Measurements from ENCODE around the gene BLACAT1. TPM values are rescaled to one million over a fixed set of nuclear protein-coding genes. Genes with fewer than 3 reads are reported as not detected.

BLACAT1 gene
- total RNA-seq, 1 experiment from 2014 or later: 0.31 TPM

DNA sequence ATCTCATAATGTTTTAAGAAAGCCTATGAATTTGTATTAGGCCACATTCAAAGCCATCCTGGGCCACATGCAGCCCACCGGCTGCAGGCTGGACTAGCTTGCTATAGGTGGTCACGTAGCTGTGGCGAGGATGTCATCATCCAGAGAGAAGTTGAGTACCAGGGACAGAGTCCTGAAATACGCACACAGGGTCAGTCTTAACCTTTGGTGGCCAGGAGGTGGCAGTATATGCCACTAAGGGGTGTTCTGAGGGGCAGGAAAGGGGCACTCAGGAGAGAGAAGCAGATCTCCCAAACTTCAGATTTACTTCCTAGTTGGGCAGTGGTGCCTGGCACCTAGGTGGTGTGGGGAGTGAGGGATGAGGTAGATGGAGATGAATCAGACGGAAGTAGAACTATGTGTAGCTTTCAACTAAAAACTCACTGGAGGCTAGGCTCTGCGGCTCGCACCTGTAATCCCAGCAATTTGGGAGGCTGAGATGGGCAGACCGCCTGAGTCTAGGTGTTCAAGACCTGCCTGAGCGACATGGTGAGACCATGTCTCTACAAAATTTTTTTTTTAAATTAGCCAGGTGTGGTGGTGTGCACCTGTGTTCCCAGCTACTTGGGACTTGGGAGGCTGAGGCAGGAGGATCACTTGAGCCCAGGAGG is 32.4 kb upstream of the BLACAT1 start:
- intact Hi-C loops (cut with micrococcal nuclease; ENCODE audit: unreplicated experiment): loop anchor here (1.0 kb wide), 1 partner anchor 36 kb away; no protein-coding TSS in a partner anchor
- Histone ChIP-seq H3K36me3 (ENCODE audit: control insufficient read depth, insufficient read depth, low read length) (no peaks in the 10 kb centered on the region), H3K4me1 (ENCODE audit: control insufficient read depth, insufficient read depth, low read length) (no peaks in the 10 kb centered on the region), H3K27me3 (ENCODE audit: control insufficient read depth, insufficient read depth, low read length) (no peaks in the 10 kb centered on the region), H3K9me3 (ENCODE audit: control insufficient read depth, insufficient read depth, low read depth, low read length) (no peaks in the 10 kb centered on the region), H3K4me3 (ENCODE audit: low read depth in 2 of 2, low read length in 2 of 2) (no peak overlapping the region), H3K27ac (ENCODE audit: low read length) (no peak overlapping the region)
- TF ChIP-seq, protein P1, sequence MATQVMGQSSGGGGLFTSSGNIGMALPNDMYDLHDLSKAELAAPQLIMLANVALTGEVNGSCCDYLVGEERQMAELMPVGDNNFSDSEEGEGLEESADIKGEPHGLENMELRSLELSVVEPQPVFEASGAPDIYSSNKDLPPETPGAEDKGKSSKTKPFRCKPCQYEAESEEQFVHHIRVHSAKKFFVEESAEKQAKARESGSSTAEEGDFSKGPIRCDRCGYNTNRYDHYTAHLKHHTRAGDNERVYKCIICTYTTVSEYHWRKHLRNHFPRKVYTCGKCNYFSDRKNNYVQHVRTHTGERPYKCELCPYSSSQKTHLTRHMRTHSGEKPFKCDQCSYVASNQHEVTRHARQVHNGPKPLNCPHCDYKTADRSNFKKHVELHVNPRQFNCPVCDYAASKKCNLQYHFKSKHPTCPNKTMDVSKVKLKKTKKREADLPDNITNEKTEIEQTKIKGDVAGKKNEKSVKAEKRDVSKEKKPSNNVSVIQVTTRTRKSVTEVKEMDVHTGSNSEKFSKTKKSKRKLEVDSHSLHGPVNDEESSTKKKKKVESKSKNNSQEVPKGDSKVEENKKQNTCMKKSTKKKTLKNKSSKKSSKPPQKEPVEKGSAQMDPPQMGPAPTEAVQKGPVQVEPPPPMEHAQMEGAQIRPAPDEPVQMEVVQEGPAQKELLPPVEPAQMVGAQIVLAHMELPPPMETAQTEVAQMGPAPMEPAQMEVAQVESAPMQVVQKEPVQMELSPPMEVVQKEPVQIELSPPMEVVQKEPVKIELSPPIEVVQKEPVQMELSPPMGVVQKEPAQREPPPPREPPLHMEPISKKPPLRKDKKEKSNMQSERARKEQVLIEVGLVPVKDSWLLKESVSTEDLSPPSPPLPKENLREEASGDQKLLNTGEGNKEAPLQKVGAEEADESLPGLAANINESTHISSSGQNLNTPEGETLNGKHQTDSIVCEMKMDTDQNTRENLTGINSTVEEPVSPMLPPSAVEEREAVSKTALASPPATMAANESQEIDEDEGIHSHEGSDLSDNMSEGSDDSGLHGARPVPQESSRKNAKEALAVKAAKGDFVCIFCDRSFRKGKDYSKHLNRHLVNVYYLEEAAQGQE (IDR thresholded peaks at IDR 0.05; ENCODE audit: insufficient read depth in 1 of 2, low read depth in 2 of 2, low read length in 1 of 2): peak; percentile 91 to 94
- no peak for TF ChIP-seq POLR2AphosphoS5 (IDR thresholded peaks at IDR 0.05; ENCODE audit: low read depth, low read length)
- TF ChIP-seq TCF7L2 (IDR thresholded peaks at IDR 0.05; ENCODE audit: low read depth, low read length): no peak
- TF ChIP-seq, protein P2, sequence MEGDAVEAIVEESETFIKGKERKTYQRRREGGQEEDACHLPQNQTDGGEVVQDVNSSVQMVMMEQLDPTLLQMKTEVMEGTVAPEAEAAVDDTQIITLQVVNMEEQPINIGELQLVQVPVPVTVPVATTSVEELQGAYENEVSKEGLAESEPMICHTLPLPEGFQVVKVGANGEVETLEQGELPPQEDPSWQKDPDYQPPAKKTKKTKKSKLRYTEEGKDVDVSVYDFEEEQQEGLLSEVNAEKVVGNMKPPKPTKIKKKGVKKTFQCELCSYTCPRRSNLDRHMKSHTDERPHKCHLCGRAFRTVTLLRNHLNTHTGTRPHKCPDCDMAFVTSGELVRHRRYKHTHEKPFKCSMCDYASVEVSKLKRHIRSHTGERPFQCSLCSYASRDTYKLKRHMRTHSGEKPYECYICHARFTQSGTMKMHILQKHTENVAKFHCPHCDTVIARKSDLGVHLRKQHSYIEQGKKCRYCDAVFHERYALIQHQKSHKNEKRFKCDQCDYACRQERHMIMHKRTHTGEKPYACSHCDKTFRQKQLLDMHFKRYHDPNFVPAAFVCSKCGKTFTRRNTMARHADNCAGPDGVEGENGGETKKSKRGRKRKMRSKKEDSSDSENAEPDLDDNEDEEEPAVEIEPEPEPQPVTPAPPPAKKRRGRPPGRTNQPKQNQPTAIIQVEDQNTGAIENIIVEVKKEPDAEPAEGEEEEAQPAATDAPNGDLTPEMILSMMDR (IDR thresholded peaks at IDR 0.05): peak; percentile 87
- TF ChIP-seq SIN3A (IDR thresholded peaks at IDR 0.05; ENCODE audit: borderline replicate concordance, insufficient read depth, low read depth, low read length): no peak
- in situ Hi-C loops (cut with HindIII; ENCODE audit: low pct_unique_long_range_greater_than_20kb, low sequenced_read_pairs): no loop called here
- DNase-seq (ENCODE audit: low read depth, low spot score): no peak
- CTCF ChIA-PET: interaction anchor here (0.5 to 6.4 kb wide), 5 partner anchors 16 to 185 kb away, joined by 3 to 92 read pairs (median 5); partner anchors contain the start of gene CDK18
- peak; percentile 73 for ATAC-seq
- BruUV-seq (replicated peaks): no TSS peak
- POLR2A ChIA-PET: no interaction called here

DNA sequence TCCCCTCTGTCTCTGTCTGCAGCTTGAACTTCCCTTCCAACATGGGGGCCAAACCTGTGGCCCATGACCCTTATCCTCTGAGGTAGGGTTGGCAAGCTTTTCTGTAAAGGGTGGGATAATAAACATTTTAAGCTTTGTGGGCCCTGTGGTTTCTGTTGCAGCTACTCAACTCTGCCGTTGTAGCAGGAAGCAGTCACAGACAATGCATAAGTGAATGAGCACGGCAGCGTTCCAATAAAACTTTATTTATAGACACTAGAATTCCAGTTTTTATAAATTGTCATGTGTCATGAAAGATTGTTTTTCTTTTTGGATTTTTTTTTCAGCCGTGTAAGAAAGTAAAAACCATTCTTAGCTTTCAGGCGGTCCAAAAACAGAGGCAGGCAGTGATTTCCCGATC is 30.4 kb upstream of the BLACAT1 start:
- no peaks in the 10 kb centered on the region for H3K27me3 ChIP-seq (ENCODE audit: control insufficient read depth, insufficient read depth, low read length)
- intact Hi-C loops (cut with micrococcal nuclease; ENCODE audit: unreplicated experiment): no loop called here
- DNase-seq (ENCODE audit: low read depth, low spot score) (no peak), ATAC-seq (no peak)
- CTCF ChIA-PET: interaction anchor here (0.5 to 6.4 kb wide), 7 partner anchors 22 to 213 kb away, joined by 3 to 92 read pairs (median 5); no protein-coding TSS in a partner anchor
- no peaks in the 10 kb centered on the region for H3K9me3 ChIP-seq (ENCODE audit: control insufficient read depth, insufficient read depth, low read depth, low read length)
- no peak overlapping the region for H3K27ac ChIP-seq (ENCODE audit: low read length)
- peaks cover 5% of the 10 kb centered on the region for H3K4me1 ChIP-seq (ENCODE audit: control insufficient read depth, insufficient read depth, low read length)
- TF ChIP-seq, protein P1 (IDR thresholded peaks at IDR 0.05; ENCODE audit: insufficient read depth in 1 of 2, low read depth in 2 of 2, low read length in 1 of 2): no peak
- TF ChIP-seq SIN3A (IDR thresholded peaks at IDR 0.05; ENCODE audit: borderline replicate concordance, insufficient read depth, low read depth, low read length) (no peak), TCF7L2 (IDR thresholded peaks at IDR 0.05; ENCODE audit: low read depth, low read length) (no peak), POLR2AphosphoS5 (IDR thresholded peaks at IDR 0.05; ENCODE audit: low read depth, low read length) (no peak)
- TF ChIP-seq, protein P2 (IDR thresholded peaks at IDR 0.05): no peak
- BruUV-seq (replicated peaks): no TSS peak
- no peaks in the 10 kb centered on the region for H3K36me3 ChIP-seq (ENCODE audit: control insufficient read depth, insufficient read depth, low read length)
- H3K4me3 ChIP-seq (ENCODE audit: low read depth in 2 of 2, low read length in 2 of 2): no peak overlapping the region
- POLR2A ChIA-PET: no interaction called here
- in situ Hi-C loops (cut with HindIII; ENCODE audit: low pct_unique_long_range_greater_than_20kb, low sequenced_read_pairs): no loop called here

Data from Panc1 (cell line).